Right atrium auricular region (tissue), 2 donors: ENCODE measurements around the gene DSTN. TPM values are rescaled to one million over a fixed set of nuclear protein-coding genes. Genes with fewer than 3 reads are reported as not detected.
A peak's percentile ranks its signal among the peaks of the same experiment; 100 is the strongest.

Experiments used
- DNase-seq: peaks from one replicate; pipeline ENCODE4 v3.0.0-alpha.2; 2019; ENCODE audit warnings: low spot score
- H3K27ac ChIP-seq, 2 donors: fragments of 200-600 bp; sonication (generic); 1 replicate in 1 of 2; 2 replicates in 1 of 2; pipeline ENCODE4 v1.5.1; 2016 to 2019
- H3K27me3 ChIP-seq, 2 donors: fragments of 200-600 bp; sonication (generic); one replicate each; pipeline versions ENCODE4 v1.5.1 to v1.6.0; 2017 to 2019
- H3K36me3 ChIP-seq: fragments of 200-600 bp; sonication (generic); one replicate; pipeline ENCODE4 v1.5.1; 2016
- H3K4me1 ChIP-seq, 2 donors: fragments of 200-600 bp; sonication (generic); one replicate each; pipeline versions ENCODE4 v1.5.1 to v1.6.0; 2017 to 2019
- H3K4me3 ChIP-seq, 2 donors: fragments of 200-600 bp; sonication (generic); 1 replicate in 1 of 2; 2 replicates in 1 of 2; pipeline ENCODE4 v1.5.1; 2017 to 2019; ENCODE audit warnings: mild to moderate bottlenecking in 1 of 2, moderate library complexity in 1 of 2
- H3K9me3 ChIP-seq, 2 donors: fragments of 200-600 bp; sonication (generic); one replicate each; pipeline ENCODE4 v1.5.1; 2019
- total RNA-seq, 2 donors: library from RNA; depleted of rRNA; stranded (reverse); fragments of >200 nt; gene quantifications; one replicate each; pipeline ENCODE4 v1.1.0, GENCODE V29; 2016
- TF ChIP-seq, protein P1 (sequence below), 2 donors: fragments of 200-600 bp; sonication (generic); IDR thresholded peaks; one replicate each; pipeline ENCODE4 v1.5.1; 2019; ENCODE audit warnings: antibody characterized with exemption in 2 of 2

Gene DSTN
- total RNA-seq, 2 donors from 2014 or later = 585 to 760 TPM

- H3K36me3 ChIP-seq = peaks cover 21% of the 10 kb centered on the region
Observed at GRCh38 chr20:17654649-17655285, 84.9 kb downstream of the DSTN start.

GRCh38 chr20:17655286-17655651 lies 85.4 kb downstream of the DSTN start:
- TF ChIP-seq, protein P1, sequence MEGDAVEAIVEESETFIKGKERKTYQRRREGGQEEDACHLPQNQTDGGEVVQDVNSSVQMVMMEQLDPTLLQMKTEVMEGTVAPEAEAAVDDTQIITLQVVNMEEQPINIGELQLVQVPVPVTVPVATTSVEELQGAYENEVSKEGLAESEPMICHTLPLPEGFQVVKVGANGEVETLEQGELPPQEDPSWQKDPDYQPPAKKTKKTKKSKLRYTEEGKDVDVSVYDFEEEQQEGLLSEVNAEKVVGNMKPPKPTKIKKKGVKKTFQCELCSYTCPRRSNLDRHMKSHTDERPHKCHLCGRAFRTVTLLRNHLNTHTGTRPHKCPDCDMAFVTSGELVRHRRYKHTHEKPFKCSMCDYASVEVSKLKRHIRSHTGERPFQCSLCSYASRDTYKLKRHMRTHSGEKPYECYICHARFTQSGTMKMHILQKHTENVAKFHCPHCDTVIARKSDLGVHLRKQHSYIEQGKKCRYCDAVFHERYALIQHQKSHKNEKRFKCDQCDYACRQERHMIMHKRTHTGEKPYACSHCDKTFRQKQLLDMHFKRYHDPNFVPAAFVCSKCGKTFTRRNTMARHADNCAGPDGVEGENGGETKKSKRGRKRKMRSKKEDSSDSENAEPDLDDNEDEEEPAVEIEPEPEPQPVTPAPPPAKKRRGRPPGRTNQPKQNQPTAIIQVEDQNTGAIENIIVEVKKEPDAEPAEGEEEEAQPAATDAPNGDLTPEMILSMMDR (IDR thresholded peaks at IDR 0.05) = no peak
- peaks cover 25% of the 10 kb centered on the region for H3K36me3 ChIP-seq
- peaks cover 0 to 26% of the 10 kb centered on the region in 2 donors for H3K4me1 ChIP-seq
- H3K27me3 ChIP-seq = no peaks in the 10 kb centered on the region
- DNase-seq = no peak
- H3K27ac ChIP-seq = no peak overlapping the region
- H3K9me3 ChIP-seq = peaks cover 0 to 6% of the 10 kb centered on the region in 2 donors
- H3K4me3 ChIP-seq = no peak overlapping the region

More at GRCh38 chr20:17654649-17655285, 84.9 kb downstream of the DSTN start:
- Histone ChIP-seq H3K27ac (no peak overlapping the region), H3K4me3 (no peak overlapping the region), H3K9me3 (peaks cover 0 to 6% of the 10 kb centered on the region in 2 donors), H3K27me3 (no peaks in the 10 kb centered on the region), H3K4me1 (peaks cover 0 to 26% of the 10 kb centered on the region in 2 donors)
- TF ChIP-seq, protein P1 (IDR thresholded peaks at IDR 0.05) = peak in 1 of 2 donors; percentile 56
- DNase-seq = no peak

DNA sequence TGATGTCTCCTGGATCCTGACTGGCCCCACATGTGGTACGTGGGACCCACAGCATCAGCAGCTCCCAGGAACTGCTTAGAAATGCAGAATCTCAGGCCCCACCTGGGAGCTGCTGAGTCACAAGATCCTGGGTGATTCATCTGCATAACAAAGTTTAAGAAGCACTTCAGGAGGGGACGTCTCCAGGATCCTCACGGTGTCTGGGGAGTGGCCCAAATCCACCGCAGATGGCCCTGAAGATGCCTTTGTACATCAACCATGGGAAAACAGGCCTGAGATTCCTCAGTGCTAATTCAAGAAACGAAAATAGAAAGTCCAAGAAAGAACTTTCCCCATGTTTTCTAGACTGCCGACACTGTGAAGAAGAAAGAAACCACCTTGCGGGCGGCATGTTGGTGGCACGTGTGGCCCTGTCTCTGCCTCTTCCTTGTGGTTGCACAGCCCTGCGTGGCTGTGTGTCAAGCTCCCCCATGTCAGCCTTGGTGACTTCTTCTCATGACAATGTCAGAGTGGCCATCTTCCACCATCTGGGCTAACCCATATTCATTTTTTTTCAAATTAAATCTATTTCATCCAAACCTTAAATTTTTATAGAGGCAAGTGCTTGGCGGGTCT lies 86.1 kb downstream of the DSTN start:
- Histone ChIP-seq H3K4me3 (no peak overlapping the region), H3K27me3 (no peaks in the 10 kb centered on the region), H3K9me3 (peaks cover 0 to 6% of the 10 kb centered on the region in 2 donors), H3K36me3 (peaks cover 25% of the 10 kb centered on the region), H3K27ac (no peak overlapping the region), H3K4me1 (peaks cover 0 to 26% of the 10 kb centered on the region in 2 donors)
- TF ChIP-seq, protein P1 (IDR thresholded peaks at IDR 0.05) = no peak
- no peak for DNase-seq

GRCh38 chr20:17657079-17657825 lies 87.4 kb downstream of the DSTN start:
- H3K4me1 ChIP-seq = peaks cover 0 to 27% of the 10 kb centered on the region in 2 donors

DNA sequence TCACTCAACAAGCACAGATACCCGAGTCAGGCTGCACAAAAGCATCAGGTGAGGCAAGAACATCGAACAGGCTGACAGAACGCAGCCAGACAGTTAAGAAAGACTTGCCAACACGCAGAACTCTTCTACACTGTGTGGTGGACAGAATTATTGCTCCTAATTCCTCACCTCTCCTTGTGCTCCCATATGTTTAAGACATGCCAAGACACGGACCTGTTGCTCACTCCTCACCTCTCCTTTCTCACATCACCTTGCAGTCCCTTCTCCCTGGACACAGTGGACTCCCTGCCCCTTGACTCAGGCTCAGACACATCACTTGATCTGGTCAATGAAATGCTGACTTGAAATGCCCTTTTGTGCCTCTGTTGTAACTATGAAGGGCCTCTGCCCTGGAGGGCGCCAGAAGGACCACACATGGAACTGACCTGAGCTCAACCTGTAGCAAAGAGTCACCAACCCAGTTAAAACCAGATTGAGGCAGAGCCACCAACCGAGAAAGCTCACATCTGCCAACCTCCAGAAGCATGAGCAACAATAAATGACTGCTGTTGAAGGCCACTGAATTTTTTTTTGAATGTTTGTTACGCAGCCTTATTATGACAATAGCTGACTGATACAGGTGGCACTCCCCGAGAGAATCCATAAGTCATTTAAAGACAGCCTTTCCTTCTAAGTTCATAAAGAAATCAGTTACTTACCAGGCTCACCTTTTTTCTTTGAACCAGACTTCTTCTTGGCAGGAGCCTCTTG lies 88.2 kb downstream of the DSTN start:
- Histone ChIP-seq H3K9me3 (peaks cover 0 to 6% of the 10 kb centered on the region in 2 donors), H3K27me3 (no peaks in the 10 kb centered on the region), H3K27ac (no peak overlapping the region), H3K4me3 (no peak overlapping the region), H3K4me1 (peaks cover 0 to 36% of the 10 kb centered on the region in 2 donors), H3K36me3 (peaks cover 25% of the 10 kb centered on the region)
- DNase-seq = no peak
- TF ChIP-seq, protein P1 (IDR thresholded peaks at IDR 0.05) = no peak

More at GRCh38 chr20:17657079-17657825, 87.4 kb downstream of the DSTN start:
- TF ChIP-seq, protein P1 (IDR thresholded peaks at IDR 0.05) = no peak
- Histone ChIP-seq H3K27ac (no peak overlapping the region), H3K4me3 (no peak overlapping the region), H3K27me3 (no peaks in the 10 kb centered on the region), H3K9me3 (peaks cover 0 to 6% of the 10 kb centered on the region in 2 donors), H3K36me3 (peaks cover 25% of the 10 kb centered on the region)
- DNase-seq = no peak
